H1 (cell line): Measurements from ENCODE around the gene SERGEF.

ENCODE experiments used
- EP300 ChIP-seq, 2 experiments: IDR thresholded peaks; 1 replicate in 1 of 2; 2 replicates in 1 of 2; pipeline ENCODE4 v1.6.1; 2011 to 2012; ENCODE audit warnings: low read depth in 2 of 2, low read length in 2 of 2, mild to moderate bottlenecking in 2 of 2, borderline replicate concordance in 1 of 2, inconsistent platforms in 1 of 2, moderate library complexity in 1 of 2
- EZH2 ChIP-seq: fragments of 200-600 bp; sonication (generic); IDR thresholded peaks from 2 replicates; pipeline ENCODE4 v1.7.1; 2012; ENCODE audit warnings: low read depth, mild to moderate bottlenecking, moderate library complexity, low read length, inconsistent platforms; ENCODE audit not compliant: severe bottlenecking
- JUND ChIP-seq: IDR thresholded peaks from 2 replicates; pipeline ENCODE4 v1.6.1; 2011; ENCODE audit warnings: mild to moderate bottlenecking, improper control_type of control experiment, low read length
- MAFK ChIP-seq: IDR thresholded peaks from 2 replicates; pipeline ENCODE4 v1.6.1; 2012; ENCODE audit warnings: low read depth, mild to moderate bottlenecking, improper control_type of control experiment, low read length
- POLR2A ChIP-seq, 2 experiments: IDR thresholded peaks; 1 replicate in 1 of 2; 2 replicates in 1 of 2; pipeline ENCODE4 v1.6.1; 2011; ENCODE audit warnings: low read depth in 2 of 2, low read length in 2 of 2, mild to moderate bottlenecking in 2 of 2; ENCODE audit errors: control extremely low read depth in 1 of 2
- POLR2AphosphoS5 ChIP-seq: IDR thresholded peaks from 2 replicates; pipeline ENCODE4 v1.6.1; 2011; ENCODE audit warnings: low read depth, low read length
- RXRA ChIP-seq: IDR thresholded peaks from 2 replicates; pipeline ENCODE4 v1.6.1; 2011; ENCODE audit warnings: low read depth, mild to moderate bottlenecking, low read length, moderate library complexity; ENCODE audit not compliant: insufficient read depth
- SUZ12 ChIP-seq: fragments of 200-600 bp; sonication (generic); IDR thresholded peaks from 2 replicates; pipeline ENCODE4 v1.6.1; 2012; ENCODE audit warnings: mild to moderate bottlenecking, inconsistent platforms, low read length, moderate library complexity, mixed read lengths
- TAF1 ChIP-seq: IDR thresholded peaks from 2 replicates; pipeline ENCODE4 v1.6.1; 2011; ENCODE audit warnings: mild to moderate bottlenecking, low read depth, low read length
- TF ChIP-seq, protein P1 (sequence below), 3 experiments: IDR thresholded peaks; 1 replicate in 2 of 3; 2 replicates in 1 of 3; pipeline versions ENCODE4 v1.5.1 to v1.6.1; 2011; ENCODE audit warnings: low read length in 3 of 3, mild to moderate bottlenecking in 3 of 3, inconsistent platforms in 2 of 3, low read depth in 1 of 3, moderate library complexity in 1 of 3; ENCODE audit not compliant: insufficient read depth in 1 of 3; ENCODE audit errors: control extremely low read depth in 1 of 3
- TF ChIP-seq, protein P2 (sequence below): IDR thresholded peaks from 2 replicates; pipeline ENCODE4 v1.6.1; 2011; ENCODE audit warnings: low read length, improper control_type of control experiment

DNA sequence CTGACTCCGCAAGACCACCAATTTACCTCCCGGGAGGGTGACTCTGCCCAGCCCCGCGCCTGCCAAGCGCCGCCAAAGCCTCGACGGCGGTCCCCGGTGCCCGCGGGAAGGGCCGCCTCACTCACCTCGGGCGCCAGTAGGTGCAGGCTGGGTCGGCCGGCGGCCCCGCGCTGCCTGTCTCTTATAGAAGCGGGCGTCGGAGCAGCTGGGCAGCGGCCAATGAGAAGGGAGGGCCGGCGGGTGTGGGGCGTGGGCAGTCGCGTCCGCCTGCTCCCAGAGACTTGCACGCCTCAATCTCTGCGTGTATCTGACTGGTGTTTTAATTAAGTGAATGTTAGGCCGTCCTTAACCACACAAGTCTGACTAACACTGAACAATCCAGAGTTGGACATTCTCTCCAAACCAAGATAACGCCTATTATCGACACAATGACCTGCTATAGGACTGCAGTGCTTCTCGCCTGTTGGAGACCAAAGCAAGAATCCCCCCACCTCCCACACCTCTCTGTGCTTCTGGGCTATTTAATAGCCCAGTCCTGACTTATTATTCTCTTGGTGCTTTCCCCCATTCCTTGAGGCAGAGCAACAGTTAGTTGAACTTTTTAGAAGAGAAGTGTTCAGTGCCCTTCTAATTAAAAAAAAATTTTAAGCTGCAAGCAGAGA is 33.4 kb upstream of the SERGEF start, which contains the start of gene TPH1:
- TF ChIP-seq JUND (no peak), MAFK (no peak), TAF1 (no peak), POLR2A (IDR thresholded peaks at IDR 0.05; ENCODE audit: control extremely low read depth in 1 of 2, low read depth in 2 of 2, low read length in 2 of 2) (no peak), EP300 (IDR thresholded peaks at IDR 0.05; ENCODE audit: borderline replicate concordance in 1 of 2, low read depth in 2 of 2, low read length in 2 of 2) (no peak), EZH2 (peak; percentile 63), SUZ12 (peak; percentile 74; the same call in 1 of the 2 replicates), POLR2AphosphoS5 (no peak), RXRA (no peak)
- TF ChIP-seq, protein P1, sequence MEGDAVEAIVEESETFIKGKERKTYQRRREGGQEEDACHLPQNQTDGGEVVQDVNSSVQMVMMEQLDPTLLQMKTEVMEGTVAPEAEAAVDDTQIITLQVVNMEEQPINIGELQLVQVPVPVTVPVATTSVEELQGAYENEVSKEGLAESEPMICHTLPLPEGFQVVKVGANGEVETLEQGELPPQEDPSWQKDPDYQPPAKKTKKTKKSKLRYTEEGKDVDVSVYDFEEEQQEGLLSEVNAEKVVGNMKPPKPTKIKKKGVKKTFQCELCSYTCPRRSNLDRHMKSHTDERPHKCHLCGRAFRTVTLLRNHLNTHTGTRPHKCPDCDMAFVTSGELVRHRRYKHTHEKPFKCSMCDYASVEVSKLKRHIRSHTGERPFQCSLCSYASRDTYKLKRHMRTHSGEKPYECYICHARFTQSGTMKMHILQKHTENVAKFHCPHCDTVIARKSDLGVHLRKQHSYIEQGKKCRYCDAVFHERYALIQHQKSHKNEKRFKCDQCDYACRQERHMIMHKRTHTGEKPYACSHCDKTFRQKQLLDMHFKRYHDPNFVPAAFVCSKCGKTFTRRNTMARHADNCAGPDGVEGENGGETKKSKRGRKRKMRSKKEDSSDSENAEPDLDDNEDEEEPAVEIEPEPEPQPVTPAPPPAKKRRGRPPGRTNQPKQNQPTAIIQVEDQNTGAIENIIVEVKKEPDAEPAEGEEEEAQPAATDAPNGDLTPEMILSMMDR (IDR thresholded peaks at IDR 0.05; ENCODE audit: control extremely low read depth in 1 of 3, insufficient read depth in 1 of 3, low read depth in 1 of 3, low read length in 3 of 3), result no peak
- TF ChIP-seq, protein P2, sequence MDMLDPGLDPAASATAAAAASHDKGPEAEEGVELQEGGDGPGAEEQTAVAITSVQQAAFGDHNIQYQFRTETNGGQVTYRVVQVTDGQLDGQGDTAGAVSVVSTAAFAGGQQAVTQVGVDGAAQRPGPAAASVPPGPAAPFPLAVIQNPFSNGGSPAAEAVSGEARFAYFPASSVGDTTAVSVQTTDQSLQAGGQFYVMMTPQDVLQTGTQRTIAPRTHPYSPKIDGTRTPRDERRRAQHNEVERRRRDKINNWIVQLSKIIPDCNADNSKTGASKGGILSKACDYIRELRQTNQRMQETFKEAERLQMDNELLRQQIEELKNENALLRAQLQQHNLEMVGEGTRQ, result no peak
